Measurements from ENCODE around the gene ATP2A1.

The ATP2A1 gene

DNA sequence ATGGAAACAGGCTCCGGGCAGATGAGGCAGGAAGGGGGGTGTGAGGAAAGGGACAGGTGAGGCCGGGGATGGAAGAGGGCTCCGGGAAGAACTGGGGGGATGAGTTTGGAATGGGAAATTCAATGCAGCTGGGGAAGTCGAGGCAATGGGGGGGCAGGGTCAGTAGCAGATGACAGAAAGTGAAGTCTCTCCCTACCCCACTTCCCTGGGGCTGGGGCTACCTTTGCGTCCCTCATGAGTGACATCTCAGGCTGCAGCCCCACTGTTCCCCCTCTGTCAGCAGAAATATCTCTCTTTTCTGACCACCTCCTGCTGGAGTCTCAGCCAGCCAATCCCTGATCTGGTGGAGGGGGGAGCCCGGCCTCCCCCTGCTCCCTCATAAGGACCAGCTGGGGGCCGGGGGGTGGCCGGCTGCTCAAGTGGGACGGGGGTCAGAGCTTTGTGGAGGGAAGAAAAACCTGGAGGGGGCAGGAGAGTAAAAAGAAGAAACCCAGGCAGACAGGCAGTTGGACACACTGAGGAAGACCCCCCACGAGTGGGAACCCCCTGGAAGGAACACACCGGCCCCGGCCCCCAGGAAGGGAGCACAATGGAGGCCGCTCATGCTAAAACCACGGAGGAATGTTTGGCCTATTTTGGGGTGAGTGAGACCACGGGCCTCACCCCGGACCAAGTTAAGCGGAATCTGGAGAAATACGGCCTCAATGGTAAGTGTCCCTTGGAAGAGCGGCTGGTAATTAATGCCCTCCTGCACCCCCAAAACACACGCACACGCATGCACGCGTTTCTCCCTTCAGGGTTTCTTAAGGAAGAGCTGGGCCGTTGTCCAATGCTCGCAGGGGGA lies at the start of gene ATP2A1:
Gene ATP2A1 (plus strand): TSS at position 406 of the 844 bp plus-strand sequence. CDS start 184 bp downstream, at position 590.
- no peak for DNase-seq (ENCODE audit: low read depth)

DNA sequence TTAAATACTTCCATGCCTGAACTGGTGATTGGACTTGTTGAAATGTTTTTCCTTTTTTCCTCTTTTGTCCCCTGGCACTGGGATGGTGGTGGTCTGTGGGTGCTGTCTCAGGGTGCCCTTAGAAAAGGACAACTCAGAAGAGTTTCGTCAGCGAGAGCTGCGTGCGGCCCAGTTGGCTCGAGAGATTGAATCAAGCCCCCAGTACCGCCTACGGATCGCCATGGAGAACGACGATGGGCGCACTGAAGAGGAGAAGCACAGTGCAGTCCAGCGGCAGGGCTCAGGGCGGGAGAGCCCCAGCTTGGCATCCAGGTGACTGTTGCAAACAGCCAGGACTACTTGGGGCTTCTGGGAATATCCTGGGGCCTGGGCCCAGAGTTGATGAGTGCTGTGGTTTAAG lies 48.5 kb upstream of the ATP2A1 start:
- no peak for DNase-seq (ENCODE audit: low read depth)

DNA sequence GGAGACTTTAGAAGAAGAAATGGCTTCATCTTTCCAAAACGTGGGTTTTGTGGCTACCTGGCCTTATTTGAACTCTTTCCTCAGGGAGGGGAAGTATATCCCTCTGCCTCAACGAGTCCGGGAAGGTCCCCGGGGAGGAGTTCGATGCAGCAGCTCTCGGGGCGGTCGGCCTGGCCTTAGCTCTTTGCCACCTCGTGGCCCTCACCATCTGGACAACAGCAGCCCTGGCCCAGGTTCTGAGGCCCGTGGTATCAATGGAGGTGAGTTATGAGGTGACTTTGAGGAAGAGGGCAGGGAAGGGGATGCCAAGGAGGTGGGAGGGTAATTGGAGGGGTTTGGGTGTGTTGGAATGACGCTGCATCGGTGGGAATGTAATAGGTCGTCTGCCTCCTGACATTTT lies 47.8 kb upstream of the ATP2A1 start:
- DNase-seq (ENCODE audit: low read depth) = no peak

DNA sequence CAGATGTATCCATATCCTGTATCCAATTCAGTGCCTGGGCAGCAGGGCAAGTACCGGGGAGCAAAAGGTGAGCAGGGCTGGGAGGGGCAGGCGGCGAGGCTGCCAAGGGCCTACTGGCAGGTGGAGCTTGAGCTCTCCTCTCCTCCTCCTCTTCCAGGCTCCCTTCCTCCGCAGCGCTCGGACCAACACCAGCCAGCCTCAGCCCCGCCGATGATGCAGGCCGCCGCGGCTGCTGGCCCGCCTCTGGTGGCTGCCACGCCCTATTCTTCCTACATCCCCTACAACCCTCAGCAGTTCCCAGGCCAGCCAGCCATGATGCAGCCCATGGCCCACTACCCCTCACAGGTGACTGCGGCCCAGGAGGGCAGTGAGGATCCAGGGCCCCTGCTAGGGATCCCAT lies 43.9 kb upstream of the ATP2A1 start:
- DNase-seq (ENCODE audit: low read depth) = no peak

DNA sequence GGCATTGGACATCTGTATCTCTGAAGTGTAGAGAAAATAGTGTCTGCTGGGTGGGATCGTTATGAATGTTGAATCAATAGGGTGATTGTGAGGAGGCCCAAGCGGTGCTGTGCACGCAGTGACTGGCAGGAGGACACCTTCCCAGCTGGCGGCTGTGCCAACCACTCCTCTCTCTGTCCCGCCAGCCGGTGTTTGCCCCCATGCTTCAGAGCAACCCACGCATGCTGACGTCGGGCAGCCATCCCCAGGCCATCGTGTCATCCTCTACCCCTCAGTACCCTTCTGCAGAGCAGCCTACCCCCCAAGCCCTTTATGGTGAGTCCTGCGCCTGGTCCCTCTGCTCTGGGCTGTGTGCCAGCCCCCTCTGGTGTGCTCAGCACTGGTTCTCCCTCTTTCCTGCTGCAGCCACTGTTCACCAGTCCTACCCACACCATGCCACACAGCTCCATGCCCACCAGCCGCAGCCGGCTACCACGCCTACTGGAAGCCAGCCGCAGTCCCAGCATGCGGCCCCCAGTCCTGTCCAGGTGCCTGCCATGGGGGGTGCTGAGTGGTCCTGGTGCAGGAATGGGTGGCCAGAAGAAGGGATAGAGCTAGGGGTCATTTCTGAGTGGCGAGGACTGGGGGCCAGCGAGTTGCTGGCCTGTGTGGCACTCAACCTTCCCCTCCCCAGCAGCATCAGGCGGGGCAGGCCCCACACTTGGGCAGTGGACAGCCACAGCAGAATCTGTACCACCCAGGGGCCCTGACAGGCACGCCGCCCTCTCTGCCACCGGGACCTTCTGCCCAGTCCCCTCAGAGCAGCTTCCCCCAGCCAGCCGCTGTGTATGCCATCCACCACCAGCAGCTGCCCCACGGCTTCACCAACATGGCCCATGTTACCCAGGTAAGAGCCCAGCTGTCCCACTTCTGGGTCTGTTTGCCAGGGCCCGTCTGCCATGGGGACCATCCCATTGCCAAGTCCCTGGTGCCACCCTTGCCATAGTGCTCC lies 43.1 kb upstream of the ATP2A1 start:
- no peak for DNase-seq (ENCODE audit: low read depth)

DNA sequence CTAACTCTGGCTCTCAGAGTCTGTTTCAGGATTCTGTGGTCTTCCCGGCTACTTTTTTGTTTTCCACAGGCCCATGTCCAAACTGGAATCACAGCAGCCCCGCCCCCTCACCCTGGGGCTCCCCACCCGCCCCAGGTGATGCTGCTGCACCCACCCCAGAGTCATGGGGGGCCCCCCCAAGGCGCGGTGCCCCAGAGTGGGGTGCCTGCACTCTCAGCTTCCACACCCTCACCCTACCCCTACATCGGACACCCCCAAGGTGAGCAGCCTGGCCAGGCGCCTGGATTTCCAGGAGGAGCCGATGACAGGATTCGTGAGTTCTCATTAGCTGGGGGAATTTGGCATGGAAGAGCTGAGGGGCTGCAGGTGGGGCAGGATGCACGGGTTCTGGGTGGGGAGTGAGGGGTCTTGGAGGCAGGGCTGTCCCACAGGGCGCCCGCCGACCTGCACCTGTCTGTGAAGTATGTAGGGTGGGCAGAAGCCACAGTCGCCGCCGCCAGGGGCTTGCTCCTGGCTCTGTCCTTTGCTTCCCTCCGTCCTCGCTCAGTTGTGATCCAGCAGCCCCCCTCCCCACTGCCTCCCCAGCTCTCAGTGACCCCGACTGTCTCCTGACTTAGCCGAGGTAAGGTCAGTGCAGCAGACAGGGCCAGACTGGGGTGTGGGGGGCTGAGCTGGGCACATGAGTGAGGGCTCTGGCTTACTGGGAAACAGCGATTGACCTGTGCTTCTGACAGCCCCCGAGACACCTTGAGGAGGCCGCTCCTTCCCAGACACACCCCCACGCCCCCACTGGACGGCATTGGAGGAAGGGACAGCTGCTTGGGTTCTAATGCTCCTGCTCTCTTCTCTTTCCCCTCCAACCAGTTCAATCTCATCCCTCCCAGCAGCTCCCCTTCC lies 42.2 kb upstream of the ATP2A1 start:
- DNase-seq (ENCODE audit: low read depth) = no peak

DNA sequence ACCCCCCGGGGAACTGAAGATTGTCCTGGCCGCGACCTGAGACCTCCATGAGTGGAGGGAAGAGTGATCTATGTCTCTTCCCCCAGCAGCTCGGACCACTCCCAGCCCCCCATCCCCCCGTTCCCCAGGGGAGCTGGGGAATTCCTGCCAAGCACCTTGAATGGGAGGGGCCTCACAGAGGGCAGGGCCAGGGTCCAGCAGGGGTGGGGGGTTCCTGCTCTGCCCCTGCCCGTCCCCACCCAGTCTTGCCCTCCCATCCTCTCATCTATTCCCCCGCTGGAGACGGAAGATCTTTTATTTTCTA lies 41.6 kb upstream of the ATP2A1 start:
- no peak for DNase-seq (ENCODE audit: low read depth)

DNA sequence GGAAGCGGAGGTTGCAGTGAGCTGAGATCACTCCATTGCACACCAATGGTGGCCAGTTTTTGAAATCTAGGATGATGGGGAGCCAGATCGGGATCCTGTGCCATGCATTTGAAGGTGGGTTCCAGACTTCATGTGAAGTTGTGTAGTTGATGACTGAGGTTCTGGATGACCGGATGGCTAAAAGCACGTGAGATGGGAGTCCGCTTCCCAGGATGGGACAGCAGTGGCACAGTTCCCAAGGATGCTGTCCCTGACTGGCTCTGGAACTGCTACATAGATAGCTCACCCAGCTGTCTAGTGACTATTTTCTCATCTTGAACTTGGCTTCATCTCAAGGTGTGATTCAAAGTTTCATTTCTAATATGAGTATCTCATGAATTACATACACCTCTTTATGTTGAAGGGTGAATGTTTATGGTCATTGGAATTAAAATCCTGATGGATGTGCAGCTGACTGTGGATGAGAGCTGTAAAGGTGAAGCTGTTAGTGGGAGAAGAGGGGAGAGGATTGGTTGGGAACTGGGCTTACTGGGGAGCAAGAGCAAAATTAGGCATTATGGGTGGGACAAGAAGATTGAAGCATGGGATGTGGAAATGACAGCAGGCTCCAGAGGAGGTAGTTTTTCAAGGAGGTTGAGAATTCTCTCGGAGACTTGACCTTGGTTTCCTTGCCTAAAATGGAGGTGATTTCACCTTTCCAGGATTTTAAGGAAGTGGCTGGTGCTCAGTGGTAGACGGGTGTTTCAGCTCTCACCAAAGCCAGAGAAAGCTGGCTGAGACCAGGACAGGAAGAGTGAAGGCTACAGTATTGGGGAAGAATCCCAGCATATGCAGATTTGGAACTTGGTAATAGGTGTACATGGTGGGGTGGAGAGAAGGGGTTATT lies 40.4 kb upstream of the ATP2A1 start:
- no peak for DNase-seq (ENCODE audit: low read depth)

DNA sequence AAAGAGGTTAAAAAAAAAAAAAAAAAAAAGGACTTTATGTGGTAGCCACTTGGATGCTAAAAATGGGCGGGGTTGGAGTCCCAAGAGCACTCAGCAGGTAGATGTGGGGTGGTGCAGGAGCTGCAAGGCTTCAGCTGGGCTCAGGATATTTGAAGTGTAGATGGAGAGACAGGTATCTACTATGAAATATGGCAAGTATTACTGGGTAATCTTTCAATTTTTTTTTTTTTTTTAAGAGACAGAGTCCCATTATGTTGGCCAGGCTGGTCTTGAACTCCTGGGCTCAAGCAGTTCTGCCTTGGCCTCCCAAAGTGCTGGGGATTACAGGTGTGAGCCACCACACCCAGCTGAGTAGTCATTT lies 39.8 kb upstream of the ATP2A1 start:
- DNase-seq (ENCODE audit: low read depth) = no peak

DNA sequence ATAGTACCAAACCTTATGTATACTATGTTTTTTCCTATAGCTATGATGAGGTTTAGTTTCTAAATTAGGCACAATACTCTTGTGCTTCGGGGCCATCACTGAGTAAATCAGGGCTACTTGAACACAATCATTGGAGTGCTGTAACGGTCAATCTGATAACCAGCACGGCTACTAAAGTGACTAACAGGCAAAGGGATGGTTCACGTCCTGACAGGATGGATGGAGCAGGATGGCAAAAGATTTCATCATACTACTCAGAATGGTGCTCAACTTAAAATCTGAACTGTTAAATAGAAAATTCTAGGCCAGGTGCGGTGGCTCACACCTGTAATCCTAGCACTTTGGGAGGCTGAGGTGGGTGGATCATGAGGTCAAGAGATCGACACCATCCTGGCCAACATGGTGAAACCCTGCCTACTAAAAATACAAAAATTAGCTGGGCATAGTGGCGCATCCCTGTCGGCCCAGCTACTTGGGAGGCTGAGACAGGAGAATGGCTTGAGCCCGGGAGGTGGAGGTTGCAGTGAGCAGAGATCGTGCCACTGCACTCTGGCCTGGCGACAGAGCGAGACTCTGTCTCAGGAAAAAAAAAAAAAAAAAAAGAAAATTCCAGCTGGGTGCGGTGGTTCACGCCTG lies 39.2 kb upstream of the ATP2A1 start:
- DNase-seq (ENCODE audit: low read depth) = no peak

DNA sequence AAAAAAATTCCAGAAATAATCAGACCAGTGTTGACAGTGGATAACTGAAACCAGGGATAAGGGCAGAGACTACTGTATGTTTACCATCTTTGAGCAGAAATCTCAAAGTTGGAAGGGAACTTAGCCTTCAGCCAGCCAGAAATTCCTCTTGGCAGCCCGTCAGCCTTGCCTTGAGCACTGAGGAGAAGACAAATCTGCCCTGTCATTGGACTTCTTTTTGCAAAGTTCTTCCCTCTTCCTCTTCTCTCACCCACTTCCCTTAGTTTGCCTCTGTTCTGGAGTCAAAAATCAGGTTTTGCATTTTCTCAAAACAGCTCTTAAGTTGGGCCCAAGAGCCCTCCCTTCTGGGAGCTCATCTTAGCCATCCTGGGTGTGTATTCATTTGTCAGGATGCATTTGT lies 38.4 kb upstream of the ATP2A1 start:
- no peak for DNase-seq (ENCODE audit: low read depth)

DNA sequence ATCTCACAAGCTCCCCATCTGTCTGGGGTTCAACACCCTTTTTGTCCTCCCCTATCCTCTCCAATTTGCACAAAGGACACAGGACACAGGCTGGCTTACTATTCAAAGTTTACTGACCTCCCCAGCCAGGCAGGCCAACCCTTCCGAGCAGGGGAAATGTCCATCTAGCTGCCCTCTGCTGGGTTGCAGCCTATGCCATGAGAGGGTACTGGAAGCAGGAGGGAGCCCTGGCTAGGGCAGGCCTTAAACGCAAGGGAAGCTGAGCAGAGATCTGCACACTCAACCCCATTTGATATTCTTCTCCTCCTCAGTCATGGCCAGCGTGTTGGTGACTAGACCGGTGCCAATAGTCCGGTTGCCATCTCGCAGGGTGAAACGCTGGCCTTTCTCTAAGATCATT lies 35.6 kb upstream of the ATP2A1 start:
- DNase-seq (ENCODE audit: low read depth) = no peak

DNA sequence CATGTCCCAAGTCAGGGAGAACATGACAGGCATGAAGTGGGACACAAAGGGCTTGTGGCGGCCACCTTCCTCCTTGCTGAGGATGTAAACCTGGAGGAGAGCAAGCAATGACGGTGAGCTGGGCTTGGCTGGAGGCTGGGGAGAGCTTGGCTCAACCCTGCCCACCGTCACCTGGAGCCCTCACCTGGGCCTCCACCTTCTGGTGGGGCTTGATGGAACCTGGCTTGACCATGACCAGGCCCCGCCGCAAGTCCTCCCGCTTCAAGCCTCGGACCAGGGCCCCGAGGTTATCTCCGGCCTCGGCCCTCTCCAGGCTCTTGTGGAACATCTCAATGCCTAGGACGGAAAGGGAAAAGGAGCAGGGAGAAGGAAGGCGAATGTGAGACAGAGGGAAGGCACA lies 34.5 kb upstream of the ATP2A1 start:
- no peak for DNase-seq (ENCODE audit: low read depth)

DNA sequence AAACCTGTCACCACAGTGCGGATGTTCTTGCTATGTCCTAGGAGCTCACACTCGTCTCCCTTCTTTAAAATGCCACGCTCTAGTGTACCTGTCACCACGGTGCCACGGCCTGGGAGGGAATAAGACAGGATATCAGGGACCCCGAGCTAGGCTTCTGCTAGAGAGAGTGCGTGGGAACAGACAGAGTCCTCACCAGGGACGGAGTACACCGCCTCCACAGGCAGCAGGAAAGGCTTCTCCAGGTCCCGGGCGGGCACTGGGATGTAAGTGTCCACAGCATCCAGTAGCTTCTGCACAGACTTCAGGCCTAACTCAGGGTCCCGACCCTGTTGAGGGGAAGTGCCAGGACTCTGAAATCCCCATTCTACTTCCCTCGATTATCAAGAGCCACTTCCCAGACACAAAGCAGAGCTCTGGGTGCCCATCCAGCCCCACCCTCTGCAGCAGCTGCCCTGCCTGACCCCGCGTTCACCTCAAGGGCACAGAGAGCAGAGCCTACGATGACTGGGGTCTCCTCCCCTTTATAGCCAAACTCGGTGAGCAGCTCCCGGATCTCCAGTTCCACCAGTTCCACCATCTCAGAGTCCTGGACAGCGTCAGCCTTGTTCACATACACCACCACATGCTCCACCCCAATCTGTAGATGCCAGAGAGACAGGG lies 33.9 kb upstream of the ATP2A1 start:
- no peak for DNase-seq (ENCODE audit: low read depth)

DNA sequence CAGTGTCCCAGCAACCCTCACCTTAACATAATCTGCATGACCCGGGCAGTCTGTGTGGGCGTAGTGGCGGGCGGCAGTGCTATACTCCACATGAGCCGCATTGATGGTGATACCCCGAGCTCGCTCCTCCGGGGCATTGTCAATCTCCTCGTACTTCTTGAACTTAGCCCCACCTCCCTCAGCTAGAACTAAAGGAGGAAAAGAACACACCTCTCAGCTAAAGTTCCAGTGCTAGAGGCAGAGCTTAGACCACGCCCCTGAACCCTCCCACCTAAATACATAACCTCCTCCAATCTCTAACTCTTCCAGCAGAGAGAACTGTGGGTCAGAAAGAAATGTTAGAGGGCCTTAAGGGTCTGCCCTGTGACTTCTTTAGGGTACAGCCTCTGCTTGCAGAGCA lies 33.0 kb upstream of the ATP2A1 start:
- DNase-seq (ENCODE audit: low read depth) = no peak

DNA sequence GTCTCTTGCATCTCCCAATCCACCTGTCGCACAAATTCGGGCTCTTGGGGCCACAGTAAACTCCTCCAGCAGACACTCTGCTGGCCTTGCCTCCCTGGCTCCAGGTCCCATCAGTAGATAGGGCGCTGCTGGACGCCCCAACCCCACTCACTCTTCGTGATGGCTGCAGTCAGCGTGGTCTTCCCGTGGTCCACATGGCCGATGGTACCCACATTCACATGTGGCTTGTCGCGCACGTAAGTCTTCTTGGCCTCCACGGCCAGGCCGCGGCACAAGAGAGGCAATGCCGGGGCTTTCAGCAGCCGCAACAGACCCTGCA lies 32.6 kb upstream of the ATP2A1 start:
- DNase-seq (ENCODE audit: low read depth) = no peak

DNA sequence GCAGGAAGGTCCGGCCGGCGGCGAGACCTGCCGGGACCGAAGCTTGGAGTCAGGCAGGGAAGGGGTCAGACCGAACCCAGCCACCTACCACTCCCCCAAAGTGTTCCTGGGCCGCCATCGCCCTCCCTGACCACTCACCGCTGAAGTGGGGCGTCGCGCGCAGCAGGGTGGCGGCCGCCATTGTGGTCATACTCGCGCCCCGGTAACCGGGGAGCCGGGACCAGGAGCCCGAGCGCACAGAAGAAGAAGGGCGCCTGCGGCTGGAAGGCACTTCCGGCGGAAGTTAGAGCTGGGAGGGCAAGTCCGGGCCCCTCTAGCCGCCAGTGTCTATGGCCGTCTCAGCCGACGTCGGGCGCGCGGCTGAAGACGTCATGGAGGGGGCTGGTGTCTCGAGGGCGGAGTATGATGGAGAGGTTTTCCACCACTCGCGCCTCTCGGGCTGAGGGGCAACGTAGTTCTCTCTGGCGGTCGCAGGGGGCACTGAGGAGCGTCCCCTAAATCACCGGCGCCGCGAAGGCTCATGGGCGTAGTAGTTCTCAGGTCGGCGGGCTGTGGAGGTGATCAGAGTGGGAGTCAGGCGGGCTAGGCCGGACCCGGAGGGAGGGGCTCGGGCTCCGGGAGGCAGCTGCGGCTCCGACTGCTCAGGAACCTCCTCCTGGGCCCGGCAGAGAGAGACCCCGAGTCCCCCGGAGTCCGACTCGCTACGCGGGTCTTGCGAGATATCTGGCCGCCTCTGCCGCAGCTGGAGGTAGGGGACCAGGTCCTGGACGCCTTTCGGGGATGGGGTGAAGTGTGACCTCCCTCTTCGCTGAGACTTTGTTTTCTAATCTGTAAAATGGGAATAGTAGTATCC lies 32.0 kb upstream of the ATP2A1 start, which contains the start of gene TUFM:
Gene TUFM (minus strand): TSS at position 269 of the 853 bp plus-strand sequence. CDS start 79 bp downstream, at position 190.
- DNase-seq (ENCODE audit: low read depth) = peak; percentile 92

DNA sequence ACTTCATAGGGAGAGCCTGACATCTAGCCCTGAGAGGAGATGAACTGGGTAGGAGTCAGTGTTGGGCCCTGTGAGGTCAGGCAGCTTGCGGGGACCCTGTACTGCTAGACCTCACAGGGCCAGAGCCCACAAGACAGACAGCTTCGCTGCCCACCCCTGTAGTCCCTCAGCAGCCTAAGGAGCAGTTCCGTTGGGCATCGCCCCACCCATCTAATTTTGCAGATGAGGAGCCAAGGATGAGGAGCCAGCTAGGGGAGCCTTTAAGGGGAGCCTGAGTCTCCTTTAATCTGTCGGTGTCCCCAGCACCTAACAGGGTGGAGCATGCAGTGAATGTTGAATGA lies 31.4 kb upstream of the ATP2A1 start:
- DNase-seq (ENCODE audit: low read depth) = no peak

DNA sequence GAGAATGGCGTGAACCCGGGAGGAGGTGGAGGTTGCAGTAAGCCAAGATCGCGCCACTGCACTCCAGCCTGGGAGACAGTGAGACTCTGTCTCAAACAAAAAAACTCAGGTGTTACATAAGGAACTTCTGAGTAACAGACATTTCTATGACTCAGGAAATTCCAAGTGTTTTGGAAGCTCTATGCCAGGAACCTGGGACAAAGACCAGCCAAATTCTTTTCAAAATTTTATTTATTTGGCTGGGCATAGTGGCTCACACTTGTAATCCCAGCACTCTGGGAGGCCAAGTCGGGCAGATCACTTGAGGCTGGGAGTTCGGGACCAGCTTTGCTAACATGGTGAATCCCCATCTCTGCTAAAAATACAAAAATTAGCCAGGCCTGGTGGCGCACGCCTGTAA lies 19.9 kb upstream of the ATP2A1 start:
- DNase-seq (ENCODE audit: low read depth) = no peak

Measured in HS-5 (cell line).